ENCODE data around the gene CD300LG. TPM values are rescaled to one million over a fixed set of nuclear protein-coding genes. Genes with fewer than 3 reads are reported as not detected.

The CD300LG gene
- total RNA-seq, 1 donor from 2014 or later: not detected

- H3K4me3 Mint-ChIP-seq: peak within 1 kb of the TSS; percentile 88
These were observed 60.5 kb downstream of the CD300LG start, which contains the start of gene MPP2 for GRCh38 chr17:43907425-43907981. MPP2 (minus strand) TSS chr17:43907536; CDS start chr17:43904460, 3,076 bp downstream.

GRCh38 chr17:43907998-43908721, 61.2 kb downstream of the CD300LG start:
- TF ChIP-seq CTCF (conservative IDR thresholded peaks at IDR 0.05): no peak
- DNase-seq (ENCODE audit: extremely low spot score, unreplicated experiment): no peak
- no peaks in the 10 kb centered on the region for H3K9me3 Mint-ChIP-seq
- peaks cover 13% of the 10 kb centered on the region for H3K4me1 Mint-ChIP-seq (ENCODE audit: unreplicated experiment)
- H3K27me3 Mint-ChIP-seq: peaks cover 52% of the 10 kb centered on the region
- H3K36me3 Mint-ChIP-seq: no peaks in the 10 kb centered on the region
- no peak overlapping the region for H3K27ac Mint-ChIP-seq
- H3K4me3 Mint-ChIP-seq: peak overlapping the region; percentile 88

More at GRCh38 chr17:43907425-43907981, 60.5 kb downstream of the CD300LG start, which contains the start of gene MPP2:
- Mint-ChIP-seq H3K36me3 (no peaks in the 10 kb centered on the region), H3K9me3 (no peaks in the 10 kb centered on the region), H3K27me3 (peaks cover 52% of the 10 kb centered on the region), H3K27ac (peak within 1 kb of the TSS; percentile 49), H3K4me1 (ENCODE audit: unreplicated experiment) (peaks cover 14% of the 10 kb centered on the region)
- DNase-seq (ENCODE audit: extremely low spot score, unreplicated experiment): peak; percentile 88
- TF ChIP-seq CTCF (conservative IDR thresholded peaks at IDR 0.05): peak; percentile 33

GRCh38 chr17:43909537-43910231, 62.7 kb downstream of the CD300LG start:
- DNase-seq (ENCODE audit: extremely low spot score, unreplicated experiment): no peak
- peaks cover 43% of the 10 kb centered on the region for H3K27me3 Mint-ChIP-seq
- no peaks in the 10 kb centered on the region for H3K36me3 Mint-ChIP-seq
- H3K4me1 Mint-ChIP-seq (ENCODE audit: unreplicated experiment): peaks cover 13% of the 10 kb centered on the region
- H3K9me3 Mint-ChIP-seq: no peaks in the 10 kb centered on the region
- TF ChIP-seq CTCF (conservative IDR thresholded peaks at IDR 0.05): no peak
- peak overlapping the region; percentile 4 for H3K4me3 Mint-ChIP-seq
- H3K27ac Mint-ChIP-seq: no peak overlapping the region

- peaks cover 43% of the 10 kb centered on the region for H3K27me3 Mint-ChIP-seq
- H3K9me3 Mint-ChIP-seq: no peaks in the 10 kb centered on the region
- H3K4me1 Mint-ChIP-seq (ENCODE audit: unreplicated experiment): peaks cover 4% of the 10 kb centered on the region
- no peak overlapping the region for H3K4me3 Mint-ChIP-seq
- no peak overlapping the region for H3K27ac Mint-ChIP-seq
- DNase-seq (ENCODE audit: extremely low spot score, unreplicated experiment): no peak
- no peak for TF ChIP-seq CTCF (conservative IDR thresholded peaks at IDR 0.05)
- no peaks in the 10 kb centered on the region for H3K36me3 Mint-ChIP-seq
These were observed 64.9 kb downstream of the CD300LG start for GRCh38 chr17:43911904-43912303.

GRCh38 chr17:43912635-43913304, 65.8 kb downstream of the CD300LG start:
- Mint-ChIP-seq H3K4me3 (no peak overlapping the region), H3K9me3 (no peaks in the 10 kb centered on the region), H3K27me3 (peaks cover 47% of the 10 kb centered on the region), H3K36me3 (no peaks in the 10 kb centered on the region), H3K27ac (no peak overlapping the region), H3K4me1 (ENCODE audit: unreplicated experiment) (peaks cover 4% of the 10 kb centered on the region)
- DNase-seq (ENCODE audit: extremely low spot score, unreplicated experiment): no peak
- TF ChIP-seq CTCF (conservative IDR thresholded peaks at IDR 0.05): no peak
